Measurements from ENCODE around the gene FAM156A.
"Not testable (repeated sequence)": the region's sequence is repeated elsewhere in the genome, so short reads cannot be mapped to it uniquely, and the experiment has no call there.

DNA sequence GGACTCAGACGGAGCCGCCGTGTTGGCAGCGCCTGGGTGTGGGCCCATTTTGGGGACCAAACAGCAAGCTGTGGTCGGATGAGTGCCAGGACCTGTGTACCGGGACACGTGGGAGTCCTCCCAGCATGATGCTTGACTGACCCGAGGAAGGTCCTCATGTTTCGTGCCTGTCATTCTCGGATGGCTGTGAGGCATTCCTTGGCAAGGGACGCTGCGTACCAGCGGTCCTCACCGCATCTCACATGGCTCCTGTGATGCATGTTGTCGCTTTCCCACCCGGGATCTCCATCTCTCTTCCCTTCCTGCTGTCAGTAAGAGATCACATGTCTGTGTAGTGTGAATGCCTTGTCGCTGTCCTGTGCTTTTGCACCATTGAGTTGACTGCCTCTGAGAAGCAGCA lies 50.4 kb downstream of the FAM156A start:
- TF ChIP-seq BHLHE40 (IDR thresholded peaks at IDR 0.05; ENCODE audit: borderline replicate concordance); LEF1 (IDR thresholded peaks at IDR 0.05; ENCODE audit: borderline replicate concordance); ELF4 (IDR thresholded peaks at IDR 0.05); FOXK2 (IDR thresholded peaks at IDR 0.05); FOXM1 (IDR thresholded peaks at IDR 0.05; ENCODE audit: borderline replicate concordance): not testable (repeated sequence)

All from HEK293T (cell line).